ENCODE measurements around the gene ZFAND6.

The ZFAND6 gene

DNA sequence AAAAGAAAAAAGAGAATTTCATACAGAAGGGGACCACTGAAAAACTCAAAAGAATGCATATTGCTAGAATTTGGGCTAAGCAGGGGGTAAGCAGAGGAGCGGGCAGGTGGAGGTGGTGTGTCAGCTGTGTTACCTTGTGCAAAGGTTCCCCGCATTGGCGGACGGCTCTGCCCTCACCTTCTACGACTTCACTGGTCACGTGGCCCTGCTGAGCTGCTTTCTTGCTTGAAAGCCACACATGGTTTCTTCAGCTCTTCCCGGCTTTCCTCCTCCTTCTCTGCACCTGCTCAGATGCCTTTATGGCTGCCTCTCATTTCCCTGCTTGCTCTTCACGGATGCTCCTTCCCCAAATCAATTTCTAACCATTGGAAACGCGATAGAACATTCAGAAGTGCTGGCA, 123.8 kb downstream of the ZFAND6 start:
- H3K4me3 ChIP-seq (replicated peaks in 1 of 2; ENCODE audit: low read depth in 2 of 2, low read length in 2 of 2), result no peak overlapping the region
- TF ChIP-seq, protein P1, sequence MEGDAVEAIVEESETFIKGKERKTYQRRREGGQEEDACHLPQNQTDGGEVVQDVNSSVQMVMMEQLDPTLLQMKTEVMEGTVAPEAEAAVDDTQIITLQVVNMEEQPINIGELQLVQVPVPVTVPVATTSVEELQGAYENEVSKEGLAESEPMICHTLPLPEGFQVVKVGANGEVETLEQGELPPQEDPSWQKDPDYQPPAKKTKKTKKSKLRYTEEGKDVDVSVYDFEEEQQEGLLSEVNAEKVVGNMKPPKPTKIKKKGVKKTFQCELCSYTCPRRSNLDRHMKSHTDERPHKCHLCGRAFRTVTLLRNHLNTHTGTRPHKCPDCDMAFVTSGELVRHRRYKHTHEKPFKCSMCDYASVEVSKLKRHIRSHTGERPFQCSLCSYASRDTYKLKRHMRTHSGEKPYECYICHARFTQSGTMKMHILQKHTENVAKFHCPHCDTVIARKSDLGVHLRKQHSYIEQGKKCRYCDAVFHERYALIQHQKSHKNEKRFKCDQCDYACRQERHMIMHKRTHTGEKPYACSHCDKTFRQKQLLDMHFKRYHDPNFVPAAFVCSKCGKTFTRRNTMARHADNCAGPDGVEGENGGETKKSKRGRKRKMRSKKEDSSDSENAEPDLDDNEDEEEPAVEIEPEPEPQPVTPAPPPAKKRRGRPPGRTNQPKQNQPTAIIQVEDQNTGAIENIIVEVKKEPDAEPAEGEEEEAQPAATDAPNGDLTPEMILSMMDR (IDR thresholded peaks at IDR 0.05; ENCODE audit: low read depth, low read length), result no peak
- no peak for DNase-seq (ENCODE audit: low read depth in 2 of 2)

GRCh38 chr15:80183886-80184285, 124.4 kb downstream of the ZFAND6 start:
- TF ChIP-seq, protein P1 (IDR thresholded peaks at IDR 0.05; ENCODE audit: low read depth, low read length), result peak; percentile 25
- H3K4me3 ChIP-seq (replicated peaks in 1 of 2; ENCODE audit: low read depth in 2 of 2, low read length in 2 of 2), result no peak overlapping the region
- DNase-seq (ENCODE audit: low read depth in 2 of 2), result peak in 1 of 2 donors; percentile 19

GRCh38 chr15:80184554-80184953, 125.1 kb downstream of the ZFAND6 start:
- no peak overlapping the region for H3K4me3 ChIP-seq (replicated peaks in 1 of 2; ENCODE audit: low read depth in 2 of 2, low read length in 2 of 2)
- no peak for DNase-seq (ENCODE audit: low read depth in 2 of 2)
- TF ChIP-seq, protein P1 (IDR thresholded peaks at IDR 0.05; ENCODE audit: low read depth, low read length), result no peak

GRCh38 chr15:80185152-80185551, 125.7 kb downstream of the ZFAND6 start:
- TF ChIP-seq, protein P1 (IDR thresholded peaks at IDR 0.05; ENCODE audit: low read depth, low read length), result no peak
- no peak for DNase-seq (ENCODE audit: low read depth in 2 of 2)
- H3K4me3 ChIP-seq (replicated peaks in 1 of 2; ENCODE audit: low read depth in 2 of 2, low read length in 2 of 2), result no peak overlapping the region

DNA sequence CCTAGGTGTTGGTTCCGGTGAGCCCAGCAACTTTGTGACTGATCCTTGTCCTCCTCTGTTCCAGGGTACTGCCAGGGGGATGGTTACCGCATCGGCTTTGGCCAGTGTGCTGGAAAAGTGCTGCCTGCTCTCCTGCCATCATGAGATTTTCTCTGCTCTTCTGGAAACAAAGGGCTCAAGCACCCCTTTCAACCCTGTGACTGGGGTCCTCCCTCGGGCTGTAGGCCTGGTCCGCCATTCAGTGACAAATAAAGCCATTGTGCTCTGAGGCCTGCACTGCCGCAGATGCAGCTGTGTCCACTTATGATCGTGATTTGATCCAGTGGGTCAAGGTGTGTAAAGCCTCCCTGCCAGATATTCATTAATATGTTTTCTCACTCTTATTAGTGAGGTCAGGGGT, 126.6 kb downstream of the ZFAND6 start:
- DNase-seq (ENCODE audit: low read depth in 2 of 2), result no peak
- H3K4me3 ChIP-seq (replicated peaks in 1 of 2; ENCODE audit: low read depth in 2 of 2, low read length in 2 of 2), result no peak overlapping the region
- TF ChIP-seq, protein P1 (IDR thresholded peaks at IDR 0.05; ENCODE audit: low read depth, low read length), result no peak

- no peak for DNase-seq (ENCODE audit: low read depth in 2 of 2)
- no peak overlapping the region for H3K4me3 ChIP-seq (replicated peaks in 1 of 2; ENCODE audit: low read depth in 2 of 2, low read length in 2 of 2)
- TF ChIP-seq, protein P1 (IDR thresholded peaks at IDR 0.05; ENCODE audit: low read depth, low read length), result no peak
These were observed 127.1 kb downstream of the ZFAND6 start for GRCh38 chr15:80186597-80186996.

All from cardiac fibroblast (primary cell).